Loucy (cell line): Measurements from ENCODE around the gene WDHD1.

Source experiments
- EZH2phosphoT487 ChIP-seq: fragments of 200-600 bp; IDR thresholded peaks from 2 replicates; pipeline ENCODE4 v1.6.1; 2018; ENCODE audit warnings: antibody characterized with exemption, mild to moderate bottlenecking, moderate library complexity, borderline replicate concordance
- TF ChIP-seq, protein P1 (sequence below): fragments of 200-600 bp; sonication (generic); conservative IDR thresholded peaks from 2 replicates; pipeline ENCODE4 v1.5.1; 2014; ENCODE audit warnings: mild to moderate bottlenecking, antibody characterized with exemption, low read length

DNA sequence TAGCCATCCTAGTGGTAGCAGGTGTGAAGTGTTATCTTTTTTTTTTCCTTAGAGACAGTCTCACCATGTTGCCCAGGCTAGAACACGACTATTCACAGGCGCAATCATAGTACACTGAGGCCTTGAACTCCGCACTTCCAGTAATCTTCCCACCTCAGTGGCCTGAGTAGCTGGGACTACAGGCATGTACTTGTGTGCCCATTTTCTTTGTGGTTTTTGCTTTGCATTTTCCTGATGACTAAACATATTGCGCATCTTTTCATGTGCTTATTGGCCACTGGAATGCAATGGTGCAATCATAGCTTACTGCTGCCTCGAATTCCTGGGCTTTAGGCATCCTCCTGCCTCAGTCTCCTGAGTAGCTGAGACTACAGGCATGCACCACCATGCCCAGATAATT lies 90.9 kb downstream of the WDHD1 start:
- TF ChIP-seq, protein P1, sequence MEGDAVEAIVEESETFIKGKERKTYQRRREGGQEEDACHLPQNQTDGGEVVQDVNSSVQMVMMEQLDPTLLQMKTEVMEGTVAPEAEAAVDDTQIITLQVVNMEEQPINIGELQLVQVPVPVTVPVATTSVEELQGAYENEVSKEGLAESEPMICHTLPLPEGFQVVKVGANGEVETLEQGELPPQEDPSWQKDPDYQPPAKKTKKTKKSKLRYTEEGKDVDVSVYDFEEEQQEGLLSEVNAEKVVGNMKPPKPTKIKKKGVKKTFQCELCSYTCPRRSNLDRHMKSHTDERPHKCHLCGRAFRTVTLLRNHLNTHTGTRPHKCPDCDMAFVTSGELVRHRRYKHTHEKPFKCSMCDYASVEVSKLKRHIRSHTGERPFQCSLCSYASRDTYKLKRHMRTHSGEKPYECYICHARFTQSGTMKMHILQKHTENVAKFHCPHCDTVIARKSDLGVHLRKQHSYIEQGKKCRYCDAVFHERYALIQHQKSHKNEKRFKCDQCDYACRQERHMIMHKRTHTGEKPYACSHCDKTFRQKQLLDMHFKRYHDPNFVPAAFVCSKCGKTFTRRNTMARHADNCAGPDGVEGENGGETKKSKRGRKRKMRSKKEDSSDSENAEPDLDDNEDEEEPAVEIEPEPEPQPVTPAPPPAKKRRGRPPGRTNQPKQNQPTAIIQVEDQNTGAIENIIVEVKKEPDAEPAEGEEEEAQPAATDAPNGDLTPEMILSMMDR: no peak
- no peak for TF ChIP-seq EZH2phosphoT487
